ENCODE results near the gene MRPL47. TPM values are rescaled to one million over a fixed set of nuclear protein-coding genes. Genes with fewer than 3 reads are reported as not detected.
A peak's percentile ranks its signal among the peaks of the same experiment; 100 is the strongest.

The MRPL47 gene
- total RNA-seq, 1 donor from 2014 or later: 65.5 TPM

GRCh38 chr3:179615458-179616173, 11.2 kb upstream of the MRPL47 start:
- peaks cover 31% of the 10 kb centered on the region for H3K36me3 Mint-ChIP-seq (ENCODE audit: low read depth)
- H3K4me3 Mint-ChIP-seq: no peak overlapping the region
- no peak overlapping the region for H3K27ac Mint-ChIP-seq
- H3K9me3 Mint-ChIP-seq: no peaks in the 10 kb centered on the region
- peaks cover 7% of the 10 kb centered on the region for H3K4me1 Mint-ChIP-seq (ENCODE audit: low read depth)
- no peak for DNase-seq (ENCODE audit: low spot score)
- no peaks in the 10 kb centered on the region for H3K27me3 Mint-ChIP-seq (ENCODE audit: insufficient read depth)
- intact Hi-C loops (cut with micrococcal nuclease): no loop called here

- H3K4me1 Mint-ChIP-seq (ENCODE audit: low read depth): peaks cover 24% of the 10 kb centered on the region
- DNase-seq (ENCODE audit: low spot score): no peak
- no peaks in the 10 kb centered on the region for H3K9me3 Mint-ChIP-seq
- H3K27me3 Mint-ChIP-seq (ENCODE audit: insufficient read depth): no peaks in the 10 kb centered on the region
- intact Hi-C loops (cut with micrococcal nuclease): no loop called here
- peaks cover 22% of the 10 kb centered on the region for H3K36me3 Mint-ChIP-seq (ENCODE audit: low read depth)
- no peak overlapping the region for H3K4me3 Mint-ChIP-seq
- no peak overlapping the region for H3K27ac Mint-ChIP-seq
Measured at GRCh38 chr3:179613807-179614206, 9.4 kb upstream of the MRPL47 start.

- Mint-ChIP-seq H3K27ac (peak overlapping the region; percentile 57), H3K27me3 (ENCODE audit: insufficient read depth) (no peaks in the 10 kb centered on the region), H3K9me3 (no peaks in the 10 kb centered on the region), H3K4me1 (ENCODE audit: low read depth) (peaks cover 48% of the 10 kb centered on the region), H3K36me3 (ENCODE audit: low read depth) (peaks cover 16% of the 10 kb centered on the region), H3K4me3 (no peak overlapping the region)
- intact Hi-C loops (cut with micrococcal nuclease): no loop called here
- no peak for DNase-seq (ENCODE audit: low spot score)
Measured at GRCh38 chr3:179610066-179610465, 5.6 kb upstream of the MRPL47 start.

- Mint-ChIP-seq H3K4me3 (peak overlapping the region; percentile 82), H3K9me3 (no peaks in the 10 kb centered on the region), H3K36me3 (ENCODE audit: low read depth) (peaks cover 18% of the 10 kb centered on the region), H3K27ac (peak overlapping the region; percentile 95), H3K4me1 (ENCODE audit: low read depth) (peaks cover 48% of the 10 kb centered on the region), H3K27me3 (ENCODE audit: insufficient read depth) (no peaks in the 10 kb centered on the region)
- peak; percentile 38 for DNase-seq (ENCODE audit: low spot score)
- intact Hi-C loops (cut with micrococcal nuclease): loop anchor here (1.0 to 2.0 kb wide), 5 partner anchors 43 to 594 kb away; partner anchors contain the start of genes ACTL6A and GNB4
Measured at GRCh38 chr3:179608931-179609720, 4.7 kb upstream of the MRPL47 start.

GRCh38 chr3:179606534-179607085, 2.2 kb upstream of the MRPL47 start:
- peaks cover 53% of the 10 kb centered on the region for H3K4me1 Mint-ChIP-seq (ENCODE audit: low read depth)
- H3K27me3 Mint-ChIP-seq (ENCODE audit: insufficient read depth): no peaks in the 10 kb centered on the region
- H3K9me3 Mint-ChIP-seq: no peaks in the 10 kb centered on the region
- H3K36me3 Mint-ChIP-seq (ENCODE audit: low read depth): peaks cover 15% of the 10 kb centered on the region
- no peak overlapping the region for H3K27ac Mint-ChIP-seq
- peak overlapping the region; percentile 40 for H3K4me3 Mint-ChIP-seq
- intact Hi-C loops (cut with micrococcal nuclease): no loop called here
- no peak for DNase-seq (ENCODE audit: low spot score)

- no peaks in the 10 kb centered on the region for H3K9me3 Mint-ChIP-seq
- H3K27me3 Mint-ChIP-seq (ENCODE audit: insufficient read depth): no peaks in the 10 kb centered on the region
- DNase-seq (ENCODE audit: low spot score): no peak
- peaks cover 29% of the 10 kb centered on the region for H3K4me1 Mint-ChIP-seq (ENCODE audit: low read depth)
- peaks cover 23% of the 10 kb centered on the region for H3K36me3 Mint-ChIP-seq (ENCODE audit: low read depth)
- H3K4me3 Mint-ChIP-seq: peak overlapping the region; percentile 97
- intact Hi-C loops (cut with micrococcal nuclease): loop anchor here (1.0 to 2.0 kb wide), 8 partner anchors 17 to 1308 kb away; partner anchors contain the start of genes FXR1, MFN1, PIK3CA and TTC14
- peak overlapping the region; percentile 99 for H3K27ac Mint-ChIP-seq
Measured at GRCh38 chr3:179603831-179604230, 607 bp downstream of the MRPL47 start.

GRCh38 chr3:179603321-179603720, 1.1 kb downstream of the MRPL47 start:
- Mint-ChIP-seq H3K27me3 (ENCODE audit: insufficient read depth) (no peaks in the 10 kb centered on the region), H3K36me3 (ENCODE audit: low read depth) (peaks cover 27% of the 10 kb centered on the region), H3K9me3 (no peaks in the 10 kb centered on the region), H3K4me1 (ENCODE audit: low read depth) (peaks cover 26% of the 10 kb centered on the region), H3K27ac (peak overlapping the region; percentile 37), H3K4me3 (peak overlapping the region; percentile 97)
- intact Hi-C loops (cut with micrococcal nuclease): loop anchor here (2.0 kb wide), 1 partner anchor 17 kb away; no protein-coding TSS in a partner anchor
- DNase-seq (ENCODE audit: low spot score): no peak

- DNase-seq (ENCODE audit: low spot score): no peak
- intact Hi-C loops (cut with micrococcal nuclease): no loop called here
Measured at GRCh38 chr3:179599531-179599930, 4.9 kb downstream of the MRPL47 start.

GRCh38 chr3:179591313-179591712, 13.1 kb downstream of the MRPL47 start:
- Mint-ChIP-seq H3K4me1 (ENCODE audit: low read depth) (peaks cover 8% of the 10 kb centered on the region), H3K4me3 (no peak overlapping the region), H3K9me3 (no peaks in the 10 kb centered on the region), H3K27ac (no peak overlapping the region), H3K27me3 (ENCODE audit: insufficient read depth) (no peaks in the 10 kb centered on the region), H3K36me3 (ENCODE audit: low read depth) (peaks cover 45% of the 10 kb centered on the region)
- DNase-seq (ENCODE audit: low spot score): no peak
- intact Hi-C loops (cut with micrococcal nuclease): no loop called here

More at GRCh38 chr3:179599531-179599930, 4.9 kb downstream of the MRPL47 start:
- peaks cover 4% of the 10 kb centered on the region for H3K4me1 Mint-ChIP-seq (ENCODE audit: low read depth)
- H3K4me3 Mint-ChIP-seq: no peak overlapping the region
- no peak overlapping the region for H3K27ac Mint-ChIP-seq
- no peaks in the 10 kb centered on the region for H3K27me3 Mint-ChIP-seq (ENCODE audit: insufficient read depth)
- H3K9me3 Mint-ChIP-seq: no peaks in the 10 kb centered on the region
- H3K36me3 Mint-ChIP-seq (ENCODE audit: low read depth): peaks cover 35% of the 10 kb centered on the region

GRCh38 chr3:179590669-179591068, 13.8 kb downstream of the MRPL47 start:
- Mint-ChIP-seq H3K27me3 (ENCODE audit: insufficient read depth) (no peaks in the 10 kb centered on the region), H3K36me3 (ENCODE audit: low read depth) (peaks cover 45% of the 10 kb centered on the region), H3K4me1 (ENCODE audit: low read depth) (peaks cover 8% of the 10 kb centered on the region), H3K9me3 (no peaks in the 10 kb centered on the region), H3K4me3 (no peak overlapping the region), H3K27ac (peak overlapping the region; percentile 2)
- intact Hi-C loops (cut with micrococcal nuclease): no loop called here
- DNase-seq (ENCODE audit: low spot score): no peak

- H3K36me3 Mint-ChIP-seq (ENCODE audit: low read depth): peaks cover 42% of the 10 kb centered on the region
- no peaks in the 10 kb centered on the region for H3K27me3 Mint-ChIP-seq (ENCODE audit: insufficient read depth)
- DNase-seq (ENCODE audit: low spot score): no peak
- peak overlapping the region; percentile 45 for H3K27ac Mint-ChIP-seq
- intact Hi-C loops (cut with micrococcal nuclease): loop anchor here (10.0 kb wide), 1 partner anchor 1356 kb away; no protein-coding TSS in a partner anchor
- H3K4me1 Mint-ChIP-seq (ENCODE audit: low read depth): peaks cover 8% of the 10 kb centered on the region
- no peaks in the 10 kb centered on the region for H3K9me3 Mint-ChIP-seq
- H3K4me3 Mint-ChIP-seq: no peak overlapping the region
Measured at GRCh38 chr3:179589143-179589542, 15.3 kb downstream of the MRPL47 start.

- H3K4me3 Mint-ChIP-seq: no peak overlapping the region
- no peaks in the 10 kb centered on the region for H3K27me3 Mint-ChIP-seq (ENCODE audit: insufficient read depth)
- H3K4me1 Mint-ChIP-seq (ENCODE audit: low read depth): no peaks in the 10 kb centered on the region
- intact Hi-C loops (cut with micrococcal nuclease): loop anchor here (2.0 to 10.0 kb wide), 2 partner anchors 16 to 1364 kb away; no protein-coding TSS in a partner anchor
- H3K27ac Mint-ChIP-seq: no peak overlapping the region
- no peak for DNase-seq (ENCODE audit: low spot score)
- peaks cover 34% of the 10 kb centered on the region for H3K36me3 Mint-ChIP-seq (ENCODE audit: low read depth)
- no peaks in the 10 kb centered on the region for H3K9me3 Mint-ChIP-seq
Measured at GRCh38 chr3:179580992-179581391, 23.4 kb downstream of the MRPL47 start.

All from activated T-helper 1 cell treated with anti-CD3 and anti-CD28 coated beads, Interleukin-12 subunit alpha, Interleukin-12 subunit beta, Interleukin-2, Interleukin-4 antibody, amounts not matched to agents 30 ng/mL and 10 ng/mL and 1 ng/mL, durations not matched to agents 14 hours and 24 hours and 36 hours (primary cell).